Activated naive CD8-positive, alpha-beta T cell (primary cell): Measurements from ENCODE around the gene PLCH1.

Experiments
- H3K27ac Mint-ChIP-seq: one replicate; pipeline ENCODE4 v1.8.0; 2021; ENCODE audit warnings: mixed read lengths
- H3K27me3 Mint-ChIP-seq: one replicate; pipeline ENCODE4 v1.8.0; 2021; ENCODE audit warnings: mixed read lengths
- H3K36me3 Mint-ChIP-seq: one replicate; pipeline ENCODE4 v1.8.0; 2021; ENCODE audit warnings: mixed read lengths
- H3K4me1 Mint-ChIP-seq: one replicate; pipeline ENCODE4 v1.8.0; 2021; ENCODE audit warnings: low read depth, mixed read lengths
- H3K4me3 Mint-ChIP-seq: one replicate; pipeline ENCODE4 v1.8.0; 2021; ENCODE audit warnings: mild to moderate bottlenecking, mixed read lengths
- H3K9me3 Mint-ChIP-seq: one replicate; pipeline ENCODE4 v1.8.0; 2021; ENCODE audit warnings: low read depth, mixed read lengths

PLCH1 gene

GRCh38 chr3:155757577-155757976 is 12.7 kb upstream of the PLCH1 start:
- H3K4me3 Mint-ChIP-seq = no peak overlapping the region
- no peaks in the 10 kb centered on the region for H3K4me1 Mint-ChIP-seq
- H3K9me3 Mint-ChIP-seq = no peaks in the 10 kb centered on the region
- H3K36me3 Mint-ChIP-seq = peaks cover 6% of the 10 kb centered on the region
- no peak overlapping the region for H3K27ac Mint-ChIP-seq
- no peaks in the 10 kb centered on the region for H3K27me3 Mint-ChIP-seq

- Mint-ChIP-seq H3K27me3 (no peaks in the 10 kb centered on the region), H3K4me3 (no peak overlapping the region), H3K36me3 (no peaks in the 10 kb centered on the region), H3K27ac (no peak overlapping the region), H3K9me3 (no peaks in the 10 kb centered on the region), H3K4me1 (no peaks in the 10 kb centered on the region)
Observed at GRCh38 chr3:155753038-155753639, 8.3 kb upstream of the PLCH1 start.

GRCh38 chr3:155748611-155749365 is 3.9 kb upstream of the PLCH1 start:
- peaks cover 3% of the 10 kb centered on the region for H3K27me3 Mint-ChIP-seq
- H3K36me3 Mint-ChIP-seq = no peaks in the 10 kb centered on the region
- H3K9me3 Mint-ChIP-seq = no peaks in the 10 kb centered on the region
- peaks cover 12% of the 10 kb centered on the region for H3K4me1 Mint-ChIP-seq
- no peak overlapping the region for H3K4me3 Mint-ChIP-seq
- H3K27ac Mint-ChIP-seq = no peak overlapping the region

- H3K4me3 Mint-ChIP-seq = no peak overlapping the region
- no peaks in the 10 kb centered on the region for H3K36me3 Mint-ChIP-seq
- peaks cover 6% of the 10 kb centered on the region for H3K27me3 Mint-ChIP-seq
- H3K4me1 Mint-ChIP-seq = peaks cover 18% of the 10 kb centered on the region
- H3K9me3 Mint-ChIP-seq = no peaks in the 10 kb centered on the region
- H3K27ac Mint-ChIP-seq = no peak overlapping the region
Observed at GRCh38 chr3:155747946-155748290, 3.0 kb upstream of the PLCH1 start.

- peaks cover 11% of the 10 kb centered on the region for H3K27me3 Mint-ChIP-seq
- H3K36me3 Mint-ChIP-seq = no peaks in the 10 kb centered on the region
- peaks cover 18% of the 10 kb centered on the region for H3K4me1 Mint-ChIP-seq
- H3K4me3 Mint-ChIP-seq = no peak overlapping the region
- H3K27ac Mint-ChIP-seq = no peak overlapping the region
- no peaks in the 10 kb centered on the region for H3K9me3 Mint-ChIP-seq
Observed at GRCh38 chr3:155747286-155747945, 2.5 kb upstream of the PLCH1 start.

GRCh38 chr3:155746703-155747102 is 1.8 kb upstream of the PLCH1 start:
- no peak overlapping the region for H3K27ac Mint-ChIP-seq
- H3K9me3 Mint-ChIP-seq = no peaks in the 10 kb centered on the region
- peaks cover 13% of the 10 kb centered on the region for H3K27me3 Mint-ChIP-seq
- peaks cover 18% of the 10 kb centered on the region for H3K4me1 Mint-ChIP-seq
- no peaks in the 10 kb centered on the region for H3K36me3 Mint-ChIP-seq
- H3K4me3 Mint-ChIP-seq = no peak overlapping the region

- Mint-ChIP-seq H3K4me1 (peaks cover 18% of the 10 kb centered on the region), H3K9me3 (no peaks in the 10 kb centered on the region), H3K4me3 (peak overlapping the region; percentile 90), H3K27ac (no peak overlapping the region), H3K36me3 (no peaks in the 10 kb centered on the region), H3K27me3 (peaks cover 13% of the 10 kb centered on the region)
Observed at GRCh38 chr3:155745795-155746550, 1.1 kb upstream of the PLCH1 start.

GRCh38 chr3:155744010-155744625 is 753 bp downstream of the PLCH1 start:
- H3K27ac Mint-ChIP-seq = no peak overlapping the region
- H3K27me3 Mint-ChIP-seq = peaks cover 20% of the 10 kb centered on the region
- peak overlapping the region; percentile 90 for H3K4me3 Mint-ChIP-seq
- H3K4me1 Mint-ChIP-seq = peaks cover 18% of the 10 kb centered on the region
- no peaks in the 10 kb centered on the region for H3K36me3 Mint-ChIP-seq
- no peaks in the 10 kb centered on the region for H3K9me3 Mint-ChIP-seq

- no peaks in the 10 kb centered on the region for H3K36me3 Mint-ChIP-seq
- peaks cover 18% of the 10 kb centered on the region for H3K4me1 Mint-ChIP-seq
- peaks cover 21% of the 10 kb centered on the region for H3K27me3 Mint-ChIP-seq
- no peak overlapping the region for H3K27ac Mint-ChIP-seq
- peak overlapping the region; percentile 90 for H3K4me3 Mint-ChIP-seq
- no peaks in the 10 kb centered on the region for H3K9me3 Mint-ChIP-seq
Observed at GRCh38 chr3:155743606-155744005, 1.3 kb downstream of the PLCH1 start.

GRCh38 chr3:155742349-155742965 is 2.4 kb downstream of the PLCH1 start:
- peak overlapping the region; percentile 69 for H3K4me3 Mint-ChIP-seq
- peaks cover 18% of the 10 kb centered on the region for H3K4me1 Mint-ChIP-seq
- H3K36me3 Mint-ChIP-seq = no peaks in the 10 kb centered on the region
- H3K27me3 Mint-ChIP-seq = peaks cover 23% of the 10 kb centered on the region
- no peaks in the 10 kb centered on the region for H3K9me3 Mint-ChIP-seq
- no peak overlapping the region for H3K27ac Mint-ChIP-seq

GRCh38 chr3:155741603-155742002 is 3.3 kb downstream of the PLCH1 start:
- H3K27ac Mint-ChIP-seq = no peak overlapping the region
- no peaks in the 10 kb centered on the region for H3K9me3 Mint-ChIP-seq
- no peaks in the 10 kb centered on the region for H3K36me3 Mint-ChIP-seq
- H3K27me3 Mint-ChIP-seq = peaks cover 23% of the 10 kb centered on the region
- H3K4me3 Mint-ChIP-seq = no peak overlapping the region
- peaks cover 18% of the 10 kb centered on the region for H3K4me1 Mint-ChIP-seq

GRCh38 chr3:155741101-155741500 is 3.8 kb downstream of the PLCH1 start:
- H3K9me3 Mint-ChIP-seq = no peaks in the 10 kb centered on the region
- peaks cover 23% of the 10 kb centered on the region for H3K27me3 Mint-ChIP-seq
- no peak overlapping the region for H3K4me3 Mint-ChIP-seq
- peaks cover 18% of the 10 kb centered on the region for H3K4me1 Mint-ChIP-seq
- H3K27ac Mint-ChIP-seq = no peak overlapping the region
- H3K36me3 Mint-ChIP-seq = no peaks in the 10 kb centered on the region

- Mint-ChIP-seq H3K27me3 (peaks cover 25% of the 10 kb centered on the region), H3K4me1 (peaks cover 8% of the 10 kb centered on the region), H3K4me3 (no peak overlapping the region), H3K27ac (no peak overlapping the region), H3K9me3 (no peaks in the 10 kb centered on the region), H3K36me3 (no peaks in the 10 kb centered on the region)
Observed at GRCh38 chr3:155739154-155739553, 5.7 kb downstream of the PLCH1 start.

GRCh38 chr3:155738580-155739076 is 6.2 kb downstream of the PLCH1 start:
- peaks cover 25% of the 10 kb centered on the region for H3K27me3 Mint-ChIP-seq
- H3K4me3 Mint-ChIP-seq = no peak overlapping the region
- H3K36me3 Mint-ChIP-seq = no peaks in the 10 kb centered on the region
- H3K9me3 Mint-ChIP-seq = no peaks in the 10 kb centered on the region
- H3K27ac Mint-ChIP-seq = no peak overlapping the region
- H3K4me1 Mint-ChIP-seq = peaks cover 5% of the 10 kb centered on the region
